ENCODE measurements around the gene RAB17.

Gene RAB17

DNA sequence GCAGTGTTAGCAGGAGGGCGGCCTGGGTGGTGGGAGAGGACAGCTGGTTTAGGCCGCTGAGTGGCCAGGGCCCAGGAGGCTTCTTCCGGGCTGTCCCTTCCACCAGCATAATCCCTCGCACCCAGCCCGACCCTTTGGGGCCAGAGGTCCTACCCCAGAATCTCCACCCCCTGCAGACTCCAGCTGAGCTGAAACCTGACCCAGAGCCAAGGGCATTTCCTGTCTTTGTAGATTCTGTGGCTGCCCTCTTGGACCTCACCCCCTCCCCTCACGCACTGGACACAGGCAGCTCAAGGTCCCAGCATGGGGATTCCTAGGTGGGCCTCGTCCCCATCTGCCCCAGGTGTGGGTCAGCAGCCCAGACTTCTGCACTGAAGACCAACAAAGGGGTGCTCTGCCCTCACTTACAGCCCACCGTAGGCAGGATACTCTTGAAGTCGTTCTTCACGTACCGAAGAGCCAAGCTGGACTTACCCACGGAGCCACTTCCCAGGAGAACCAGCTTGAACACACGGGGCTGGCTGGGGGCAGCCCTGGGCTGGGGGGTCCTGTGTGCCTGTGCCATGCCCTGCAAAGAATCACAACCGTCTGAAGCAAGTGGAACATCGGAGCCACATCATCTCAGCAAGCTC lies 4.8 kb downstream of the RAB17 start:
- no peak for DNase-seq (ENCODE audit: extremely low read depth, insufficient read length)
- Histone ChIP-seq H3K36me3 (ENCODE audit: control insufficient read depth, insufficient read depth, low read length) (no peaks in the 10 kb centered on the region), H3K27me3 (replicated peaks; ENCODE audit: control insufficient read depth, insufficient read depth, low read length) (0 out of 2 replicates have a peak, but pooled peaks cover 1% of the 10 kb centered on the region), H3K4me3 (replicated peaks; ENCODE audit: low read depth, low read length) (no peak overlapping the region)
- TF ChIP-seq CTCF (IDR thresholded peaks at IDR 0.05; ENCODE audit: insufficient read depth, low read length, poor library complexity, severe bottlenecking), result no peak

GRCh38 chr2:237583385-237584295 lies 6.9 kb downstream of the RAB17 start:
- no peak overlapping the region for H3K4me3 ChIP-seq (replicated peaks; ENCODE audit: low read depth, low read length)
- 0 out of 2 replicates have a peak, but pooled peaks cover 1% of the 10 kb centered on the region for H3K27me3 ChIP-seq (replicated peaks; ENCODE audit: control insufficient read depth, insufficient read depth, low read length)
- DNase-seq (ENCODE audit: extremely low read depth, insufficient read length), result no peak
- H3K36me3 ChIP-seq (ENCODE audit: control insufficient read depth, insufficient read depth, low read length), result no peaks in the 10 kb centered on the region
- no peak for TF ChIP-seq CTCF (IDR thresholded peaks at IDR 0.05; ENCODE audit: insufficient read depth, low read length, poor library complexity, severe bottlenecking)

- Histone ChIP-seq H3K27me3 (replicated peaks; ENCODE audit: control insufficient read depth, insufficient read depth, low read length) (peaks cover 1% of the 10 kb centered on the region; the same call in 1 of the 2 replicates), H3K36me3 (ENCODE audit: control insufficient read depth, insufficient read depth, low read length) (no peaks in the 10 kb centered on the region), H3K4me3 (replicated peaks; ENCODE audit: low read depth, low read length) (no peak overlapping the region)
- TF ChIP-seq CTCF (IDR thresholded peaks at IDR 0.05; ENCODE audit: insufficient read depth, low read length, poor library complexity, severe bottlenecking), result peak; percentile 59
- DNase-seq (ENCODE audit: extremely low read depth, insufficient read length), result no peak
Observed at GRCh38 chr2:237581751-237582746, 8.5 kb downstream of the RAB17 start.

DNA sequence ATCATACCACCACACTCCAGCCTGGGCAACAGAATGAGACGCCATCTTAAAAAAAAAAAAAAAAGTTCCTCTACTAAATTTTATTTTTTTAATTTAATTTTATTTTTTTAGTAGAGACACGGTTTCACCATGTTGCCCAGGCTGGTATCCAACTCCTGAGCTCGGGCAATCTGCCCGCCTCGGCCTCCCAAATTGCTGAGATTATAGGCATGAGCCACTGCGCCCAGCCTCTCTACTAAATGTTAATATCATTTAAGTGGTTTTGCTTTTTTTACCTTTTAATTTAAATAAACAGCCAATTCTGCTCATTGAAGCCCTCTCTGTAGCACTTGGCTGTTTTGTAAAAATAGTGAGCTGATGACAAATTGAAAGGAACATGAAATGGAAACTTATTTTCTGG lies 9.2 kb downstream of the RAB17 start:
- DNase-seq (ENCODE audit: extremely low read depth, insufficient read length), result no peak
- H3K36me3 ChIP-seq (ENCODE audit: control insufficient read depth, insufficient read depth, low read length), result no peaks in the 10 kb centered on the region
- no peak for TF ChIP-seq CTCF (IDR thresholded peaks at IDR 0.05; ENCODE audit: insufficient read depth, low read length, poor library complexity, severe bottlenecking)
- H3K27me3 ChIP-seq (replicated peaks; ENCODE audit: control insufficient read depth, insufficient read depth, low read length), result peaks cover 1% of the 10 kb centered on the region; the same call in 1 of the 2 replicates
- no peak overlapping the region for H3K4me3 ChIP-seq (replicated peaks; ENCODE audit: low read depth, low read length)

Data from GM06990 (cell line).